Measurements from ENCODE around the gene TIMP3.

The TIMP3 gene

GRCh38 chr22:32788904-32789624 lies 12.4 kb upstream of the TIMP3 start:
- DNase-seq, result no peak

- DNase-seq, result no peak
These were observed 11.5 kb upstream of the TIMP3 start for GRCh38 chr22:32789797-32790620.

GRCh38 chr22:32791056-32791455 lies 10.4 kb upstream of the TIMP3 start:
- DNase-seq, result no peak

GRCh38 chr22:32791485-32791884 lies 10.0 kb upstream of the TIMP3 start:
- DNase-seq, result no peak

GRCh38 chr22:32793589-32793988 lies 7.9 kb upstream of the TIMP3 start:
- no peak for DNase-seq

- no peak for DNase-seq
These were observed 6.9 kb upstream of the TIMP3 start for GRCh38 chr22:32794449-32795213.

GRCh38 chr22:32795214-32795596 lies 6.3 kb upstream of the TIMP3 start:
- DNase-seq, result no peak

GRCh38 chr22:32796865-32797573 lies 4.5 kb upstream of the TIMP3 start:
- DNase-seq, result peak; percentile 27

- DNase-seq, result no peak
These were observed 2.0 kb upstream of the TIMP3 start for GRCh38 chr22:32799496-32799895.

GRCh38 chr22:32800158-32800882 lies 1.2 kb upstream of the TIMP3 start:
- no peak for DNase-seq

- no peak for DNase-seq
These were observed 440 bp upstream of the TIMP3 start for GRCh38 chr22:32800994-32801536.

- no peak for DNase-seq
These were observed 796 bp downstream of the TIMP3 start for GRCh38 chr22:32802237-32802765.

- DNase-seq, result no peak
These were observed 1.7 kb downstream of the TIMP3 start for GRCh38 chr22:32803020-32803737.

- no peak for DNase-seq
These were observed 2.4 kb downstream of the TIMP3 start for GRCh38 chr22:32803738-32804435.

- no peak for DNase-seq
These were observed 3.2 kb downstream of the TIMP3 start for GRCh38 chr22:32804531-32805360.

- no peak for DNase-seq
These were observed 3.9 kb downstream of the TIMP3 start for GRCh38 chr22:32805361-32805881.

GRCh38 chr22:32806296-32806695 lies 4.8 kb downstream of the TIMP3 start:
- no peak for DNase-seq

GRCh38 chr22:32808038-32808445 lies 6.5 kb downstream of the TIMP3 start:
- no peak for DNase-seq

All from activated gamma-delta T cell treated with Interleukin-2 at 50 U/mL for 16 hours (primary cell).